GM12892 (cell line): ENCODE results near the gene CLDN4.

Source experiments
- POLR2A ChIP-seq: IDR thresholded peaks from 2 replicates; pipeline ENCODE4 v1.6.1; 2011; ENCODE audit warnings: low read depth, low read length, control low read depth
- POLR2AphosphoS5 ChIP-seq: IDR thresholded peaks from 2 replicates; pipeline ENCODE4 v1.6.1; 2011; ENCODE audit warnings: low read depth, low read length, control low read depth

DNA sequence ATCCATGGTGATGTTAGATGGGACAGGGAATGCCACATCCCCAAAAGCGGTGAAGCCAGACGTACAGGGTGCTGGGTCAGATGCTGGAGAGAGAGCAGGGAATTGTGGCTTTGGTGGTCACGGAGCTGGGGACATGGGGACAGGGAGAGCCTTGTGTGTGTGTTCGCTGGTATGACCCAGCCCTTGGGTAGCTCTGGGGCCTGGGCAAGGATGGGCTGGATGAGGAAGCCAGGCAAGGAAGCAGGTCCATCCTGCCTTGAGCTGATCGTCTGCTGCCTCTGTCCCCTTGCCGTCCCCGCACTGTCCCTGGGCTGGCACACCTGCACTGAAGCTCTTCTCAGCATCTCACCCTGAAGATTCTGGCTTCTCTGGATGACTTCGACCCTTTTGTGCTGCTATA, 15.4 kb upstream of the CLDN4 start:
- TF ChIP-seq POLR2A (no peak), POLR2AphosphoS5 (no peak)
